AG04449 (cell line): ENCODE data around the gene MED8.
A peak's percentile ranks its signal among the peaks of the same experiment; 100 is the strongest.

ENCODE experiments used
- CTCF ChIA-PET: fragments of 350-600 bp; formaldehyde crosslinking; extraction: SDS; loops from one replicate; lab custom pipeline; 2021; ENCODE audit warnings: antibody characterized with exemption; lab: Yijun Ruan, JAX
- POLR2A ChIA-PET: fragments of 400-600, 350-600 bp; formaldehyde crosslinking; extraction: SDS; loops from one replicate; lab custom pipeline; 2020; ENCODE audit warnings: antibody characterized with exemption, inconsistent platforms; lab: Yijun Ruan, JAX
- DNase-seq: peaks from one replicate; pipeline ENCODE4 v3.0.0-alpha.2; 2010; ENCODE audit warnings: low read depth, low spot score
- H3K4me3 ChIP-seq: 2 replicates; pipeline ENCODE4 v1.5.1; 2011; ENCODE audit warnings: low read depth, mild to moderate bottlenecking, control low read depth, low read length
- TF ChIP-seq, protein P1 (sequence below): IDR thresholded peaks from one replicate; pipeline ENCODE4 v1.5.1; 2011; ENCODE audit warnings: mild to moderate bottlenecking, moderate library complexity, low read length, control low read depth, inconsistent platforms; ENCODE audit not compliant: insufficient read depth; ENCODE audit errors: missing control alignments

Gene MED8

GRCh38 chr1:43396059-43396458, 6.5 kb upstream of the MED8 start:
- CTCF ChIA-PET, result interaction anchor here (1.3 kb wide), 1 partner anchor 19 kb away, joined by 3 read pairs; no protein-coding TSS in a partner anchor
- H3K4me3 ChIP-seq, result no peak overlapping the region
- no peak for DNase-seq
- TF ChIP-seq, protein P1, sequence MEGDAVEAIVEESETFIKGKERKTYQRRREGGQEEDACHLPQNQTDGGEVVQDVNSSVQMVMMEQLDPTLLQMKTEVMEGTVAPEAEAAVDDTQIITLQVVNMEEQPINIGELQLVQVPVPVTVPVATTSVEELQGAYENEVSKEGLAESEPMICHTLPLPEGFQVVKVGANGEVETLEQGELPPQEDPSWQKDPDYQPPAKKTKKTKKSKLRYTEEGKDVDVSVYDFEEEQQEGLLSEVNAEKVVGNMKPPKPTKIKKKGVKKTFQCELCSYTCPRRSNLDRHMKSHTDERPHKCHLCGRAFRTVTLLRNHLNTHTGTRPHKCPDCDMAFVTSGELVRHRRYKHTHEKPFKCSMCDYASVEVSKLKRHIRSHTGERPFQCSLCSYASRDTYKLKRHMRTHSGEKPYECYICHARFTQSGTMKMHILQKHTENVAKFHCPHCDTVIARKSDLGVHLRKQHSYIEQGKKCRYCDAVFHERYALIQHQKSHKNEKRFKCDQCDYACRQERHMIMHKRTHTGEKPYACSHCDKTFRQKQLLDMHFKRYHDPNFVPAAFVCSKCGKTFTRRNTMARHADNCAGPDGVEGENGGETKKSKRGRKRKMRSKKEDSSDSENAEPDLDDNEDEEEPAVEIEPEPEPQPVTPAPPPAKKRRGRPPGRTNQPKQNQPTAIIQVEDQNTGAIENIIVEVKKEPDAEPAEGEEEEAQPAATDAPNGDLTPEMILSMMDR, result no peak
- POLR2A ChIA-PET, result no interaction called here

DNA sequence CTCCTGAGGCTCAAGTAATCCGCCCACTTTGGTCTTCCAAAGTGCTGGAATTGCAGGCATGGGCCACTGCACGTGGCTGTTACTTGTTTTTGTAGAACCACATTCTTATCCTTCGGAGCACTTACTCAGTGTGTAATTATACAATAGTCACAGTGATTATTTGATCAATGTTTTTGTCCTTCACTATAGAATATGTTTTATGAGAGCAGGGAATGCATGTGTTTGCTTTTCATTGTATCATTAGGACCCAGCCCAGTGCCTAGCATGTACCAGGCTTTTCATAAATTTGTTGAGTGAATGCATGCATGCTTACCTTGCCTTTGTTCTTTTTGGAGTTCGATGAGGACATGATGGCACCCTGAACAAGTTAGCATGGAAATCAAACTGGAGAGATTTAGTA, 5.9 kb upstream of the MED8 start:
- TF ChIP-seq, protein P1, result no peak
- CTCF ChIA-PET, result interaction anchor here (1.2 to 1.3 kb wide), 2 partner anchors 19 to 156 kb away, joined by 3 to 6 read pairs; no protein-coding TSS in a partner anchor

GRCh38 chr1:43392702-43393101, 3.1 kb upstream of the MED8 start:
- TF ChIP-seq, protein P1, result no peak
- CTCF ChIA-PET, result no interaction called here
- no peak for DNase-seq
- POLR2A ChIA-PET, result interaction anchor here (0.7 kb wide), 1 partner anchor 436 kb away, joined by 4 read pairs; no protein-coding TSS in a partner anchor
- H3K4me3 ChIP-seq, result no peak overlapping the region

More for the DNA sequence above, 5.9 kb upstream of the MED8 start:
- POLR2A ChIA-PET, result no interaction called here
- no peak for DNase-seq
- H3K4me3 ChIP-seq, result no peak overlapping the region

DNA sequence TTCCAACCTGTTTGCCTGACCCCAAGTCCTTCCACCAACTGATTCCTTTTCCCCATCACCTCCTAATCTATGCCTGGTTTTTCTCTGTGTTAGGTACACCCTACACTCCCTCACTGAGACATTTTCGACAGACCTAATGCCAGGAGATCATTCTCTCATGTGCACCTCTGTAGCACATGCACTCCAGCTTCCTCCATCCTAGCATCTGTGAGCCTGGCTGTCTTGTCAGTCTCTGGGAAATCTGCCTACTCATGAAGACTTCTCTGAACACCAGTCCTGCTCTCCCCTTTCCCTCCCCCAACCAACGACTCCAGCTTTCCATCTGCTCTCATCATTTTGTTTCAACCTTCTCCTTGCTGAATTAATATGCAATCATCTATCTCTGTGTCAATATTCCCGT, 987 bp downstream of the MED8 start:
- ChIA-PET CTCF (interaction anchor here (0.9 to 4.5 kb wide), 5 partner anchors 8 to 162 kb away, joined by 3 to 32 read pairs (median 3); no protein-coding TSS in a partner anchor), POLR2A (interaction anchor here (0.6 to 1.8 kb wide), 6 partner anchors 10 to 383 kb away, joined by 3 to 8 read pairs (median 6); partner anchors contain the start of gene ELOVL1)
- H3K4me3 ChIP-seq, result peak overlapping the region; percentile 98
- TF ChIP-seq, protein P1, result no peak
- DNase-seq, result no peak

DNA sequence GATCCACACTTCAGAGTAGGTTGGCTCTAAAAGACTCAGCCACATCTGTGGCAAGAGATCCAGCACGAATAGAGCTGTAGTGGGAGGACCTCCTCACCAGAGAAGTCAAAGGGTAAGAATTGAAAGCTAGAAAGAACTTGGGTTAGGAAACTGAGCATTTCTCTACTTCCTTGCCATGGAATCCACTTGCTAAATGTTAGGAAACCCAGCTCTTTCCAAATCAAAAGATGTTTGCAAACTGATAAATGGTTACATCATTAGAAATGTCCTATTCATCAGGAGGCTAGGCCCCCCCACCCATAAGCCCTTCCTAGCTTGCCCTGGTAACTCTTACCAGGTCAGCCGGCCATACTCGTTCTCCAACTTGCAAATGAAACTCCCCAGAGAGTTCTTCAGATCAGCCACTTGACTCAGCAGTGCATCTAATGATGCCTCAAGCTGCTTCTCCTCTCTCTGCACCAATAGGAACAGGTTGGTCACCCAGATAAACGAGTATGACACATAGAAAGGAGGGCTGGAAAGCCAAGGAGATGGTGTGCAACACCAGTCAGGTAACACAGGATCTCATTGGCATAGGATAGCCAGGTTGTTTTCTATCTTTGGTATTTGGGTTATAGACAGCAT, 1.5 kb downstream of the MED8 start:
- no peak for DNase-seq
- POLR2A ChIA-PET, result interaction anchor here (0.6 to 1.8 kb wide), 3 partner anchors 10 to 383 kb away, joined by 3 to 8 read pairs (median 8); partner anchors contain the start of gene ELOVL1
- TF ChIP-seq, protein P1, result no peak
- CTCF ChIA-PET, result interaction anchor here (0.9 to 4.5 kb wide), 5 partner anchors 10 to 161 kb away, joined by 3 to 32 read pairs (median 4); no protein-coding TSS in a partner anchor
- peak overlapping the region; percentile 98 for H3K4me3 ChIP-seq

- TF ChIP-seq, protein P1, result no peak
- DNase-seq, result no peak
- POLR2A ChIA-PET, result no interaction called here
- H3K4me3 ChIP-seq, result no peak overlapping the region
- CTCF ChIA-PET, result interaction anchor here (0.7 to 1.7 kb wide), 5 partner anchors 19 to 148 kb away, joined by 3 to 5 read pairs (median 3); partner anchors contain the start of gene ELOVL1
These were observed 2.9 kb downstream of the MED8 start for GRCh38 chr1:43386676-43387075.
